Hippocampal formation (tissue), 2 donors: ENCODE measurements around the gene SALL1.

Experiments
- DNase-seq, 2 donors: peaks; one replicate each; lab custom pipeline; 2025; lab: John Stamatoyannopoulos, UW

SALL1 gene

DNA sequence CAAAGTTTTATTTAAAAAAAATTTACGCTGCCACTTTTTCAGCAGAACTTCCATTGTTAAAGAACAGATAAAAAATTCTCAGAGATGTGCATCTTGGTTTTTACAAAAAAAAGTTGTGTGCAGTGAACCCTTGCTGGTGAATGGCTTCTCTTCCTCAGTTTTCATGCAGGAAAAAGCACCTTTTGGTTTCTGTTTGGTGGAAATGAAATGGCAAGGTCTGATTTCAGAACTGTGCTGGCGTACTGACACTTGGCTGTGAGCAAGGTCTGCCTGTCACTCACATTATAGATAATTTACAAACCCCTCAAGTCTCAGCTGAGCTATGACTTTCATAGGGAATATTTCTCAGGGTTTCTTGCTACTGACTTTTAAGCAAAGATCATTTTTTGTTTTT is 5.7 kb upstream of the SALL1 start:
- DNase-seq, result no peak

DNA sequence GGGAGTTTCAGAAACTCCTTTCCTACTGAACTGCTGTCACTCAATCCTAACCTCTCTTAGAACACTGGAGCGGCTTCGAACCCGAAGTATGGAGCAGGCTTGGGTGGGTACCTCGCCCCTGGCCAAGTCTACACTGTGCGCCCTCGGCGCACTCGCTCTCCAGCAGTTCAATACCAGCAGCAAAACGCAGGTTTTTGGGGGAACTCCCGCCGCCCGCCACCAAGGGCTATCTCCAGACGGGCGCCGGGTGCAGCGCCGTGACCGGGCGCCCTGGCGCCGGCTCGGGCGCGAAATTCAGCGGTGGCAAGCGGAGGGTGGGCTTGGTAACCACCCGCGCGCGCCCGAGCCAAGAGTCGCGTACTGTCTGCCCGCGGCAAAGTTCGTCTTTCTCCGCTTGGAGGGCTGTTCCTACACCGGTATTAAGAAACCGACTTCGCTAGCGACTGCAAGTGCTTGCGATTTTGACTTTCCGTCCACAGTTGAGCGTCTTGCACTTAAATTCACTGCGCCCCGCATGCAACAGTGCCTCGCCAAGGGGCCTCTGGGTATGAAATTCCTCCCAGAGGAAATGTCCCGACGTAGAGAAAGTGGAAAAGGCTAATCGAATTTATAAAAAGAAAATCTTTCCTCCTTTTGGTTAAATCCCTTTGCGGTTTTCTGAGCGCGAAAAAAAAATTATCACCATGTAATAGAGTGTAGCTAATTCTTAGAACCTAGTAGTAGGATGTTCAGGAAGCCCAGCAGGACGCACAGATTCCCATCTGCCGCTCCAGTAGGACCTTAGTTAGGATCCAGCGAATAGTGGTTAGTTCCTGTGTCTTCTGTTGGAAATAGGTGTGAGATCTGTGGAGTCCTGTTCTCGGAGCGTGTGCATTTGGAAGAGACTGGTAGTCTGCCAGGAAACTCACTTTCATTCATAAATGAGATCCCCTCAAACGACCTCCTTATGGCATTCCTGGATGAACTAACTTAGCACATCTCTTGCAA is 5.0 kb upstream of the SALL1 start:
- no peak for DNase-seq

DNA sequence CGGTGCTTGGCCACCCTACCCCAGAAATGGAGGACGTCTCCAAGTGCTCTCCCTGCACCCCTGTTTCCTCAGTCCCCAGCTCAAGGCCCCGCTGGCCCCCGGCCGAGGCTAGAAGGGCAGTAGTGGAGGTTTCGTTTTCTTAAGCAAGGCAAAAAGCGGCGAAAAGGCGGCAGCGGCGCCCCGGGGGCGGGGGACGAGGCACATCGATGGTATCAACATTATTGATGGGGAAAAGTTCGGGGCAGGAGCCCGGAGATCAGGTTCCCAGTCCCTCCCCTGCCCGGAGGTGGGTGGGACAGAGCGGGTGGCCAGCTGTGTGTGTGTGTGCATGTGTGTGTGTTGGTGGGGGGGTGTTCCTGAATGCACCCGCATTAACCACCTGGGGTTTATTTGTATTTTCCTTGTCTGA is 4.1 kb upstream of the SALL1 start:
- peak in 1 of 2 donors; percentile 58 for DNase-seq

DNA sequence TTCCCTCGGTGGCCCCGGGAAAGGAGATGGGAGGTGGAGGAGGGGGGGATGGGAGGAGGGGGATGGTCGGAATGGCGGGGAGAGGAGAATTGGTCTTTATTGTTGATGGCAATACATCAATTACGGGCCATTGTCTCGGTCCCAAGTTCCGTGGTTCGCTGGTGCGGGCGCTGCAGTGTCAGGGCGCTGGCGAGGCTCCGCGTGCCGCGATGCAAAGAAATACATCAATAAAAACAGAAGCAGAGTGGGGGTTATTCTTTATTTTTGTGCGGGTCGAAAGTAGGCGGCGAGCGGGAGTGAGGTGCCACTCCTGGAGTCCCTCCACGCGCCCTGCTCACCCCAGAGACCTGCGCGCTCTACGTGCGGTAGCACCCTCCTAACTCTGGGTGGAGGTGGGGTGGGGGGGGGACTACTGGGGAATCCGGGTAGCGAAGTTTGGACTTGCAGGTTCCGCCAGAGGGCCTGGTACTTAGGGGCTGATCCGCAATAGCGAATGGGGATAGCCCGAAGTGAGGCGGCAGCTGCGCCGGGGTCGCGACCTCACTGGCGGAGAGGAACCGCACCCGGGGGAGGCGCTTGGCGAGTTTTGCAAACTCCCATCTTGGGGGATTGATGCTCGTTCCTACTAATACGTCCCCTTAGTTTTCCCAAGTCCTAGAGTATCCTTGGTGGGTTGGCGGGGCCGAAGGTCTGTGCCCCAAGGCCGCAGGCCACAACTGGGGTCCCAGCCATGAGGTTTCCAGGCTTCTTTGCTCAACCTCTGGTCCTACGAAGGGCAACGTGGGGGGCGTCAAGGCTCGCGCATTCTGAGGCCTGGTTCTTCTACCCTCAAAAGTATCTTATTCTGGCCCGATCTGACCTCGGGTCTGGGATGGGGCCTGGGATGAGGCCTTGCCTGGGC is 3.5 kb upstream of the SALL1 start:
- DNase-seq, result peak in 1 of 2 donors; percentile 58

DNA sequence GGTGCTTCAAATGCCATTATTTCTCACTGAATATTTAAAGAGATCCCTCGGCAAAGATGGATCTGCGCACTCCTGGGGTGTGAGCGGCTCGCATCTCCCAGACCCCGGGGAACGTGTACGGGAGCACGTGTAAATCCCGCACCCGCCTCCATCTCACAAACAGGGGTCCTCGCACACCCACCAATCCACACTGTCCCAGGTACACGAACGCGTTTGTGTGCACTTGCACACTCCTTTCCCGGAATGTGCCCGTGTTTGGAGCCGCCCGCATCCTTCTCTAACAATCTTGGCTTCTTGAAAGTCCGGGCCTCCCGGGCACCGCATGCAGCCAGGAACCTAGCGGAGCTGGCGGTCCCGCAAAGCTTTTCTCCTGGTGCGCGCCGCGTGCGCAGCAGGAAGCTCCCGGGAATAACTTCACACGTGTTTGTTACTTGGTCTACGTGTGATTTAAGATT is 2.5 kb upstream of the SALL1 start:
- peak in 1 of 2 donors; percentile 40 for DNase-seq

DNA sequence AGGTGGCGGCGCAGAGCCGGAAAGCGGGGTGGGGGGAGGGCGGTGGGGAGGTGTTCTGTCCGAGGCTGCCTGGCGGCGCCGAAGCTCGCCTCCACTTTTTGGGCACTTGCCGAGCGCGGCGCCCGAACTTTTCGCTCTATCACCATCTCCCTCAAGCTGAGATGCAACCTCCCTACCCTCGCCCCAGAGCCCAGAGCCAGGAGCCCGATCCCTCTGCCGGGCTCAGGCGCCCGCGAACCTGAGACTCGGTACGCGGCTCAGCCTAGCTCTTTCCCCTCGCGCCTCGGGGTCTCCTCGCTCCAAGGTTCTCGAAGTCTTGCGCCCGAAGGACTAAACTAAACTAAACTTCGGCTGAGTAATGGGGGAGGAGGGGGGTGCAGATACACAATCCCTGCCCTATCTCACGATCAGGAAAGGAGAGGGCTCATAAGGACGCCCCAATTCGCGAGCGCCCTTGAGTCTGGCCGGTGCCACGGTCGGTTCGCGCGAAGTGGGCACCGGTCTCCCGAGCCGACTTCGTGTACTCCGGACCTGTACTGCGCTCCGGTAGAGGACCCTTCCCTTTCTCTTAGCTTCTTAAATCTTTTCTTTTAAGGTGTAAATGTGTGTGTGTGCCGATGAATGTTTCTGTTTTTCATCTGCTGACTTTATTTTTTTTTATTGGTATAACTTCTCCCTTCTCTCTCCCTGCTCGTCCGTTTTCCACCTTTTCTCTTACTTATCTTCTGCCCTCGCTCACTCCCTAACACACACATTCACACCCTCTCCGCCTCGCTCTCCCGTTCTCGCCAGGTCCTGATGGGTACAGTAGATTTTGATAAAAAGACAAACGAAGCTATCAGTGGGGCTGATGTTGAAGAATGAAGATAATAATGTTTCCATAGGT is 1.9 kb upstream of the SALL1 start:
- peak in 1 of 2 donors; percentile 63 for DNase-seq

DNA sequence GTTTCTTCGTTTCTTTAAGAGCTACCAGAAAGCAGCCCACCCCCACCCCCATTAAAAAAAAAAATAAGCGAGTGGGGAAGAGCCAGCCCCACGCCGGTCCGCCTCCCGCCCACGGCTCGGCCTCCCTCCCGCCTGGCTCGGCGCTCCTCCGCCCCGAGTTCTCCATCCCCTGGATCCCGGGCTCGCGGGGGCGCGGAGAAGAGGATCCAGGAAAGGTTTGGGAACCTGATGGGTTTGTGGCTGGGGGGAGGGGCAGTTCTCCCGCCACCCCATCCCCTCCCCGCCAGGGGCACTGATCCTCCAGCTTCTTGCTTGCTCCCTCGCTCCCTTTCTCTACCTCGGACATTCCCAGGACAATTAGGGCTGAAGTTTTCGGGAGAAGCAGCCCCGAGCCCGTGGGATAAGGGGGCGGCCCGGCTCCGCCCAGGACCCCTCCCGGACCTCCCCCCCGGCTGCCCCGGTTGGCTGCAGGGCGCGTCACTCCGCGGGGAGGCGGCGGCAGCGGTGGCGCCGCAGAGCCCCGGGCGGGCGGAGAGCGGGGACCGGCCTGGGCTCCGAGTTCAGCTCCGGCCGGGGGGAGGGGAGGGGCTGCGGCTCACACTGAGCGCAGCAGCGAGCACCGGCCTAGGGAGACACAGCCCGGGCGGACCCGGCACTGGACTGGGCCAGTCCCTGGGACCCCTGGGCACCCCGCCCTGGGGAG is 1.0 kb upstream of the SALL1 start:
- DNase-seq, result peak; percentile 93 to 94

DNA sequence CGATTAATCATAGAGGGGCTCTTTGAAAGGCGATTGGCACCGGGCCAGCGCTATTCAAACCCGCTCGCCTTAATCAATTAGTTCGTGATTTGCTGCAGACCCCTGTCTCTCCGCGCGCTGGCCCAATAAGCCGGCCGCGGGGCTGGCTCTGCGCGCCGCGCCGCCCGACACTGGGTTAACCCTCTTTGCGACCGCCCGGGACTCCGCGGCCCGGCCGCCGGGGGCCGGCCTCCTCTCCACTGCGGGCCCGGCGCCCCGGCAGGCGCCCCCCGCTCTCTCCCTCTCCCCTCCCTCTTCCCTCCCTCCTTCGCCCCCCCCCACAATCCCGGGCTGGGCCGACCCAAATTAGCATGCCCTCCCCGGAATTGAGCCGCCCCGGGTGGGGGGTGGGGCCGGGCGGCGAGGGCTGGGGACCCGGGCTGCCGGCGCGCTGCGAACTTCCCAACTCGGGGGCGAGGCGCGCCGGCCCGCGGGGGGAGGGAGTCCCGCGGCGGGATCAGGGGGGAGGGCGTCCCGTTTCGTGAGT is 428 bp upstream of the SALL1 start:
- DNase-seq, result peak; percentile 87 to 88

DNA sequence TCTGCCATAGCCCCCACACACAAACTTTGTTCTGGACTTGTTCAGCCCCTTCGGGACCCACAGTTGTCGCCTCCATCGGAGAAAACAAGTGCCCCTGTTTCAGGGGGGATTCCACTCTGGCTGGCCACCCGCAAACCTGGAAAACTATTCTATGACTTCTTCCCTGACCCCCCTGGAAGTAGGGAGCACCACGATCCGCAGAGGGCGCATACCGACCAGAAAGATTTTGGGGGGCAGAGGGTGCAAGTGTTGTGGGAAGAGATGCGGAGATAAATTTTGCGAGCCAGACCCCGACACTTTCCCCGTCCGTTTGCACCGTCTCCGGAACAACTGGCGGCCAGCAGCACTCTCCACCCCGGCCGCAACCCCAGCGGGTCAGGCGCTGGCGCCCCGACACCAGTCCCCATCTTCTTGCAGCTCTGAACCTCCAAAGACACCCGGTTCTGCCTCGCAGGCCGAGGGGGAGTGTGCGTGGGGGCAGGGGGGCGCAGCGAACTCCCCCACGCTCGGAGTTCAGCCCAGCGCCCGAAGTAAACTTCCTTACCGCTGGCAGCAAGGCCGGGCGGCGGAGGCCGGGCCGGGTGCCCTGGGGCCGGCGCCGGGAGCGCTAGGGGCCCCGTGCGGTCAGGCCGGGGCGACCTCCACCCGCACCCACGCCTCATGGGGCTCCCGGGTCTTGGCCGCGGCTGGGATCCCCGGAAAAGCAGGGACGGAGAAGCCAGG is 744 bp downstream of the SALL1 start:
- peak in 1 of 2 donors; percentile 57 for DNase-seq

DNA sequence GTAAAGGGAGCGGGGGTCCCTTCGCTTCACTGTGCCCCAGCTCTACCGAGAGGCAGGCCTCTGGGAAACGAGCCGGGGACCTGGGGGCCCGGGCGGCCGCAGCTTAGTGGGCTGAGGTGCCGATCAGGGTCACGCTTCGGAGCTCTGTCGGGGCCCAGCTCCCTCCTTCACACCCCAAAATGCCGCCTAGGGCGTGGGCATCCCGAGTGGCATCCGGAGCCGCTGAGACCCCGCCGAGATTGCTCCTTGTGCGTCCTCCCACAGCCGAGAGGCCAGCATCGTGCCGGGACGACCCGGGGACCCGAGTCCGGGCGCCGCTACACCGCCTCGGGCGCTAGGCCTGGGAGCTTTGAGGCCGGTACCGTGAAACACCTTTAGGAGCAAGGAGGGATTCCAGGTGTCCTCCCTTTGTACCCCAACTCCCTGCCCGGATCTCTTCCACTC is 1.3 kb downstream of the SALL1 start:
- no peak for DNase-seq

DNA sequence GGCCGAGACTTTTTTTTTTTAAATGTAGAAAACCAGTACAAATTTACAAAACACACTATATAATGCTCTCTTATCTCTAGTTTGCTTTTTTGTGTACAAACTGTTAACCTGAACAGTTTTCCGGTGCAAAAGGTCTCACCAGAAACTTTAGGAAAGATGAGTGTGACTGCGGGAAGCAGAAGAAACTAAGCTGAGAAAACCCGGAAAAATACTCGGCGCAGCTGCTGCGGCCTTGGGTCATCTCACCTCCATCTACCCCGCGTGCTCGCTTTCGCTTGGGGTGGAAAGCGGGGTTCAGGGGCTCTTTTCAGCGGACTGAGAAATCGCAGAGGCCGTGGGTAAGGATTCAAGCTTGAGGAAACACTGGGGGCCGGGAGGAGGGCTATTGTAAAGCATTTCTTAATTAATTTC is 1.8 kb downstream of the SALL1 start:
- no peak for DNase-seq

DNA sequence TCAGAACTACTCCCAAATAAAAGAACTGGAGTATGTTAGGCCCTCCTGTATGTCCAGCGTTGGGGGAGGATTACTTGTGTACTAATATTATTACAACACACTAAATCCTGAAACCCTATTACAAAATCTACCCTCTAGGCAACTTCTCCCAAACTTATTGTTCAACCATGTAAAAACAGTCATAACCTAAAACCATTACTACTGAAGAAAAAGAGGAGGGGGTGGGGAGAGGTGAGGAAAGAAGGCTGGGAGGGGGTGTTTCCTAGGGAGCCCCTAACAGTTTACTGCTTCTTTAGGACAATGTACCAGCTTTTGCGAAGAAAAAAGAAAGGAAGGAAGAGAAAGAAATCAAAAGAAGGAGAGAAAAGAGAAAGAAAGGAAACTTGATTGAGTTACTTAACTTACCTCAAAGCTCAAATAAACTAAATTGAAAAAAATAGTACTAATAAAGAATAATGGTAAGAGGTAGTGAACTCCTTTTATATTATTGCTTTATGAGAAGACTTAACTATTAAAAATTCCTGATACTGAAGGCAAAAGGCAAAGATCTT is 2.3 kb downstream of the SALL1 start:
- no peak for DNase-seq

DNA sequence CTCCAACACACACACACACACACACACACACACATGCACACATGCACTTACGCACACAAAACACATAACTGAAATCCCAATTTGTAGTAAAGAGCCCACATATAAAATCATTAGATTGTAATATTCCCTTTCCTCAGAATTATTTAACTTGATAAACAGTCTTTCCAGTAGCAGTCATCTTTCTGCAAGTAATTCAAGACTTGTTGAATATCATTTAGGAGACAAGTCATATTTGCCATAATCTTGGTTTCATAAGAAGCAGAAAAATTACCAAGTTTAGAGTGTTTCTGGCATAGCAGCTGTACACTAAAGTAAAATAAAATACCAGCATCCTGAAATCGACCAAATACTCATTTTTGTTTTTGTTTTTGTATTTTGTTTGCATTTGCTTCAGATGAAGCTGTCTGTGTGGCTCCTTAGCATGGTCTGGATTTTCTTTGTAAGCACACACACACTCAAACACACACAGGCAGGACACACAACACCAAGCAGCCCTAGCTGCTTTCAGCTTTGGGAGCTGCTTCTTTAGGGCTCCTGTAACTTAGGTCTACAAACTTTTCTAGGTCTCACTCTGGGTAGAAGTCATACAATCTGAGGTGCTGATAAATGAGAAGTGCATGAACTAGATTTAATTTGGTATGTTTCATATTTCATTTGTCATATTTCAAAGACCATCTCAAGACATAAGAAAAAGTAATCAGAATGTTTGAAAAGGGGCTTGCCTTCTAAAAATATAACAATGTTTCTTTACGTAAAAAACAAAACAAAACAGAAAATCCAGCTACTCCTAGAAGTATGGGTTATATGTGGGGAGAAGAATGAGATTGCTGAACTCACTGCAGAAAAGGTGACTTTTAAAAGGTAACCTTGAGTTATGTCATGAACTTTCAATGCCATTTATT is 3.0 kb downstream of the SALL1 start:
- DNase-seq, result no peak

DNA sequence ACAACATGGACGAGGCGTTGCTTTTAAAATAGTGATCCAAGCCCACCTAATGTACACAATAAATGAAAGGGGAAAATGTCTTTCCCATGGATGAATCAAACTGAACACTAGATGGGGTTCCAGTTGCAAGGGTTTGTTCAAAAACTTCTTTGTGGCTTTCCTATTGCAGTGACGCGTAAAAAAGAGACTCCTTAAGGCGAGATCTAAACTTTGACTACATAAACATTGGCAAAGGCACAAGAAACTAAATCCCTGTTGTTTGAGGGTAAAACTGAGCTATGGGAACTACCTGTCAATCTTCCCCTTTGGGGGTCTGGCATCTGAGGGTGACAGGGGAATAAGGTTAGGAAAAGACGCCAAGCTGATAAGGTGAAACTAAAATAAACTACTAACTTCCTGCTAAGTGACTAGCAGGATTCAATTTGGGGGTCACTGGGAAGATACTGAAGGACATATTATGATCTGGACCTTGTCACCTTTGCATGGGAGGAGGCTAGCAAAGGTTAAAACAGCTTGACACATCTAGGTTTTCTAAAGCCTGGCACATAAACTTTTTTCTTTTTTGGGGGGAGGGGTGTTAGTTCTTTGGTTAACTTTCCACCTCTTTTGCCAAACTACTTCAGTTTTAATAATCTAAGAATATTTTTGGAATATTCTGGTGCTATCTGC is 4.7 kb downstream of the SALL1 start:
- peak in 1 of 2 donors; percentile 56 for DNase-seq

DNA sequence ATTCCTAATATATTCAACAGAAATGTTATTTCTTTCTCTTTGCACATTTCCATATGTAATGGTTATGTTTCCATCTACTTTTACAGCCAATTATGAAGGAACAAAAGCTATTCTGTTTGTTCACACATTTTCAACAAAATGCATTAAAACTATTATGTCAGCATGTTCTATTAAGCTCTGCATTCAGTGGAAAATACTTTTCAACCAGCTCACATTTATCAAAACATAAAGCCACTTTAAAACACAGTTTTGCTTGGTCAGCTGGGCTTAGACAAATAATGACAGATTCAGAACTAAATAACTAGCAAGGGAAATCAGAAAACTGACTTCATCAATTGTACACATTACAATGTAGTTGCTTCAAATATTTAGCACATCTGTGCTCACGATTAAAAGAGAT is 6.9 kb downstream of the SALL1 start:
- DNase-seq, result no peak

DNA sequence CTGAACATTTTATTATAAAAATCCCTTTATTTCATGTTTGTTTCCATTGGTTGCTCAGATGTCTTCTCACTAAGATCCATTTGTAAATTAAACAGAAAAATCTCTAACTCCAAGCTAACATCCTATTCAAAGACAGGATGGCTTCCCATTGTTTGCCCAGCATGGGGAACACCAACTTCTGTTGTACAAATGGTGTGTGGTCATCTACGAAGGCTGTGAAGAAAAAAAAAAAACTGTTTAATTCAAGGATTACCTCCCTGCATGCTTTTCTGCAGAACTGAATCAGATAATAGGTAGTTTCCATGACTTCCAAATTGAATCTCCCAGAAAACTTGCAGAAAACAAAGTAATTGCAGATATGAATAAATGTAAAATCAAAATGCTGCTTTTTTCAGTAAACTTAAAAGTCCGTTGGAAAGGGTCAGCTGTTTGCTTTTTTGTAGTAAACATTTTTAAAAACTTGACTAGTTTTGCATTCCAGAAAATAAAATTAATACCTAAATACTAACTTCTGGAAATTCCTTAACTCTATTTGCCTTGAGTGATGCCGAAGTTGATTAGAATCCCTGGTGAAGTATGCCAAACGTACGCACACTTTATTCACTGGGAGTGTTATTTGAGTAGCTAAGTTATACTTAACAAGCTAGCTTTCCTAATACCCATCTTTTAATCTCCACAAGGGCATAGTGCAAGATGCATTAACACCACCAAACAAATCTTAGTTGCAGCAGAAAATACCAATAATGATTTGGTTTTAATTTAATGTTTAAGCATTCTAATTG is 7.7 kb downstream of the SALL1 start:
- no peak for DNase-seq

DNA sequence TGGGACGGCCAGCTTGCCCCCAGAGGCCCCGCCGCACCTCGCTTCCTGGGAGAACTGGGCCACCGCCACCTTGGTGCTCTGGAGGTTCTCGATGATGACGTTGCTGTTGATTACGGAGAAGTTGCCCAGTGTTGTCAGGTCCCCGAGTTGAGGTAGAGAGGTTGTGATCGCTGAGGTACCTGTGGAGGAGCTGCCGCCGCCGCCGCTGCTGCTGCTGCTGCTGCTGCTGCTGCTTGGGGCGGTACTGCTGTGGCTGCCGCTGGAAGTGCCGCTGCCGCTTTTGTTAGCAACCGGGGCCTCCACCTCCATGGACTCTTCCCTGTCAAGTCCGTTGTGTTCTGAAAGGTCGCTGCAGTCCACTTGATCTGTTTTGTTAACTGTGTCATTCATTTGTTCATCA is 9.5 kb downstream of the SALL1 start:
- no peak for DNase-seq
